Fibroblast of pulmonary artery (primary cell): ENCODE data around the gene AFM.

Experiments
- DNase-seq: peaks from one replicate; pipeline ENCODE4 v3.0.0-alpha.2; 2010; ENCODE audit warnings: low read depth
- H3K4me3 ChIP-seq: replicated peaks from 2 replicates; pipeline ENCODE4 v1.5.1; 2011; ENCODE audit warnings: low read depth, mild to moderate bottlenecking, control low read depth, low read length, moderate library complexity
- TF ChIP-seq, protein P1 (sequence below): IDR thresholded peaks from 2 replicates; pipeline ENCODE4 v1.5.1; 2011; ENCODE audit warnings: mild to moderate bottlenecking, control low read depth, low read length, inconsistent platforms; ENCODE audit errors: missing control alignments

The AFM gene

GRCh38 chr4:73456177-73457022 is 25.1 kb upstream of the AFM start:
- DNase-seq: no peak
- H3K4me3 ChIP-seq: no peak overlapping the region
- TF ChIP-seq, protein P1, sequence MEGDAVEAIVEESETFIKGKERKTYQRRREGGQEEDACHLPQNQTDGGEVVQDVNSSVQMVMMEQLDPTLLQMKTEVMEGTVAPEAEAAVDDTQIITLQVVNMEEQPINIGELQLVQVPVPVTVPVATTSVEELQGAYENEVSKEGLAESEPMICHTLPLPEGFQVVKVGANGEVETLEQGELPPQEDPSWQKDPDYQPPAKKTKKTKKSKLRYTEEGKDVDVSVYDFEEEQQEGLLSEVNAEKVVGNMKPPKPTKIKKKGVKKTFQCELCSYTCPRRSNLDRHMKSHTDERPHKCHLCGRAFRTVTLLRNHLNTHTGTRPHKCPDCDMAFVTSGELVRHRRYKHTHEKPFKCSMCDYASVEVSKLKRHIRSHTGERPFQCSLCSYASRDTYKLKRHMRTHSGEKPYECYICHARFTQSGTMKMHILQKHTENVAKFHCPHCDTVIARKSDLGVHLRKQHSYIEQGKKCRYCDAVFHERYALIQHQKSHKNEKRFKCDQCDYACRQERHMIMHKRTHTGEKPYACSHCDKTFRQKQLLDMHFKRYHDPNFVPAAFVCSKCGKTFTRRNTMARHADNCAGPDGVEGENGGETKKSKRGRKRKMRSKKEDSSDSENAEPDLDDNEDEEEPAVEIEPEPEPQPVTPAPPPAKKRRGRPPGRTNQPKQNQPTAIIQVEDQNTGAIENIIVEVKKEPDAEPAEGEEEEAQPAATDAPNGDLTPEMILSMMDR: no peak

- TF ChIP-seq, protein P1: no peak
- no peak overlapping the region for H3K4me3 ChIP-seq
- DNase-seq: no peak
Observed at GRCh38 chr4:73458184-73459047, 23.1 kb upstream of the AFM start.

- H3K4me3 ChIP-seq: no peak overlapping the region
- TF ChIP-seq, protein P1: no peak
- DNase-seq: no peak
Observed at GRCh38 chr4:73459048-73459421, 22.5 kb upstream of the AFM start.

DNA sequence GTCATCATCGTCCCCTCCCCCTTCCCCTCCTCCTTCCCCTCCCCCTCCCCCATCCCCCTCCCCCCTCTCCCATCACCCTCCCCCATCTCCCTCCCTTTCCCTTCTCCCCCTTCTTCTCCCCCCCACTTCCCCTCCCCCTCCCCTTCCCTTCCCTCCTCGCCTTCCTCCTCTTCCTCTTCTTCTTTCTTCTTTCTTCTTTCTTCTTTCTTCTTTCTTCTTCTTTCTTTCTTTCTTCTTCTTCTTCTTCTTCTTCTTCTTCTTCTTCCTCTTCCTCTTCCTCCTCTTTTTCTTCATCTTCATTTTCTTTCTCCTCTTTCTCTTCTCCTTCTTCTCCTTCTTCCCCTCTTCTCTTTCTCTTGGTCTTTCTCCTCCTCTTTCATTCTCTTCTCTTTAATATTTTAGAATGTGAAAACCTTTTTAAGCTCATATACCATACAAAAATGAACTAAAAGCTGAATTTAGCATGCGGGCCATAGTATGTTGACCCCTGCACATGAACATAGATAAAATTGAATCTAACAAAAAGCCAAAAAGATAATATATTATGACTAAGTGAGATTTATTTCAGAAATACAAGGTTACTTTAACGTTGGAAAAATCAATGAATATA is 20.5 kb upstream of the AFM start:
- no peak overlapping the region for H3K4me3 ChIP-seq
- TF ChIP-seq, protein P1: no peak
- DNase-seq: no peak

DNA sequence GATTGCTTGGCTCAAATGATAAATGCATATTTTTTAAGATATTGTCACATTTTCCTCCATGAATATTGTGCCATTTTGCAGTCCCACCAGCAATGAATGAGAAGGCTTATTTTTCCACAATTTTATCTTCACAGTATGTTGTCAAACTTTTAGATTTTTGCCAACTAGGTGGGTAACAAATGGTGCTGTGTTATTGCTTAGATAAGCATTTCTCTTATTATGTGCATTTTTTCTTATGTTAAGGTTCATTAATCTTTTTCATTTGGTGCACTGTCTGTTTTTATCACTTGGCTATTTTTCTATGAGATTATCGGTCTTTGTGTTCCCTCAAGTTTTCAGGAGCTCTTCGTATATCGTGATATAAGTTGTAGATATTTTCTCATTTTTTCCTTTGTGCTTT is 13.4 kb upstream of the AFM start:
- DNase-seq: no peak
- H3K4me3 ChIP-seq: no peak overlapping the region
- TF ChIP-seq, protein P1: no peak

GRCh38 chr4:73470728-73471127 is 10.8 kb upstream of the AFM start:
- H3K4me3 ChIP-seq: no peak overlapping the region
- TF ChIP-seq, protein P1: no peak
- DNase-seq: no peak
